HTERT RPE-1 (cell line): Measurements from ENCODE around the gene KRT85.
"Not testable (repeated sequence)": the region's sequence is repeated elsewhere in the genome, so short reads cannot be mapped to it uniquely, and the experiment has no call there.

ENCODE experiments used
- in situ Hi-C: fragments of 300-500 bp; cut with MboI; formaldehyde crosslinking; loops from 4 replicates; pipeline ENCODE4 v1.14.3; 2020; ENCODE audit warnings: low sequenced_read_pairs

KRT85 gene

DNA sequence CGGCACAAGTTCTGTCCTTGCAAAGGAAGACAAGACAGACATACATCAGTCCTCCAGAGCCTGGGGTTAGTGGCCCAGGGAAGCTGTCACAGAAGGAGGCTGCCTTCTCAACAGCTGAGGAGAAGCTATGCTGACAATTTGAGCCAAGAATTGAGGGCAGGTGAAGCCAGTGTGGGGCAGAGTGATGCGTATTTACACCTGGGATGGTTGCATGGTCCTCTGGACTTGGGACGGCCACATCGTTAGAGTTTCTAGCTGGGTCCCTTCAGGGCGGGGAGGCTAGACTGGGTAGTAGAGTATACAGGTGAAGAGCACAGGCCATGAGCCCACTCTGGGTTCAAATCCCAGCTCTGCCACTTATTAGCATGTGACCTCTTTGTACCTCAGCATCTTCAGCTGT is 16.5 kb downstream of the KRT85 start:
- in situ Hi-C loops: no loop called here

DNA sequence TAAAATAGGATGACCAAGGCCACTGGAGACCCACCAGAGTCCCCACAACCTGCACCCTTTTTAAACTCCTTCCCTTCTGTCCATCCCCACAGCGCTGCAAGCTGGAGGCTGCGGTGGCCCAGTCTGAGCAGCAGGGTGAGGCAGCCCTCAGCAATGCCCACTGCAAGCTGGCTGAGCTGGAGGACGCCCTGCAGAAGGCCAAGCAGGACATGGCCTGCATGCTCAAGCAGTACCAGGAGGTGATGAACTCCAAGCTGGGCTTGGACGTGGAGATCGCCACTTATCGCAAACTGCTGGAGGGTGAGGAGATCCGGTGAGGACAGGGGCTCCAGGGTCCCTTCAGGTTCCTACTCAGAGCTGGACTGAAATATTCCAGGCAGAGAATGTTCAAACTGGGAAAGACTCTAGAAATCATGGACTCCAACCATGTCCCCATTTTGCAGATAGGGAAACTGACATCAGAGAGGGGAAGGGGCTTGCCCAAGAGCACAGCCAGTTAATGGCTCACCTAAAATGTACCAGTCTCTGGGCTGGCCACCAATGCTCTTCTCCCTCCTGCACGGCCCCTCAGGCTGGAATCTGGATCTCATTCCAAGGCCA is 17.2 kb downstream of the KRT85 start:
- in situ Hi-C loops: no loop called here

DNA sequence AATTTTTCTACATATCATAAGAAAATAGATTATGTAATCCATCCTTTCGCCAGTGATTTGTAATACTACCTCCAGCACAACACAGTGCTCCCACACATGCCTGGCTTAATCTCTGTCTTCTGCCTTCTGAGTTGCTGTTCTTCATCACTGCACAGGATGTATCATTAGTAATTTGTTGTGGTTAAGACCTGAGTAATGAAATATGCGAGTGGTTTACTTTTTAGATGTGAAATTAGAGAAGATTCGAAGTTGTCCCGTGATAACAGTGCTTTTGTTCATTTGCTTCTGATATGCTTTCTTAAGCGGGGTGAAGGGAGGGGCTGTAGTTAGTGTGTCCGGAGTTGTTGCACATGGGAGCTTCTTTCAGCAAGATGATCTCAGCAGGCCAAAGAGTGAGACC is 18.1 kb downstream of the KRT85 start:
- in situ Hi-C loops: no loop called here

DNA sequence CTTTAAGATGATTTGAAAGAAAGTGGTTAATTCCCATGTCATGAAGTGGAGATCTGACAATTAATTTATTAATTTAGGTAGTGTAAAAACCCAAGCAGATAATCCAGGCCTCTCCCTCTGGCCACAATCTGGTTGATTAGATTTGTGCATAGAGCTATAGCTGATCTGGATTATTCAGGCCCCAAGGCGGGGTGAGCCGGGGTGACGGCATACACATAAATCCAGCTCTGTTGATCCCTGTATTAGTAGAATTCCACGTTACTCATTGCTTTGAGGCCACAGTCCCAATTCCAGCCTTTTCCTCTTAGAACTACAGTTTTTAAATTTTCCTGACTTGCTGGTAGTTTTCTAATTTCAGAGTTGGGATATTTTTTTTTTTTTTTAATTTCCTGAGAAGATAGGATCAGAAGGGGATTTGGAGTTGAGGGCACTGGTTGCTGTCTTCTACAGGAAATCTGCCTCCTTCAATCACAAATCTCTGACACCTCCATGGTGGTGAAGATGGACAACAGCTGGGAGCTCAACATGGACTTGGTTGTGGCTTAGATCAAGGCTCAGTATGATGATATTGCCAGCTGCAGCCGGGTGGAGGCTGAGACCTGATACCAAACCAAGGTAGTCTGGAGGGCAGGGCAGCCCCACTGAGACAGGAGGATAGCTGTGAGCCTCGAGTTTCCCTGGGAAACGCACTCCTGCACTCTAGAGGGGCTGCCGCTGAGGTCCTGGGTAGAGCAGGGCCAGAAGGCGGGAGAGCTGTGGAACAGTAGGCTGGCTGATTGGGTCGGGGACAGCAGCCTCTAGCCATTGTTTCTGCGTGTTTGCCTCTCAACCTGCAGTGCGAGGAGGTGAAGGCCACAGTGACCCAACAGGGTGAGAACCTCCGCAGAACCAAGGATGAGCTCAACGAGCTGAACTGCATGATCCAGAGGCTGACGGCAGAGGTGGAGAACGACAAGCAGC is 19.4 kb downstream of the KRT85 start:
- in situ Hi-C loops: no loop called here

DNA sequence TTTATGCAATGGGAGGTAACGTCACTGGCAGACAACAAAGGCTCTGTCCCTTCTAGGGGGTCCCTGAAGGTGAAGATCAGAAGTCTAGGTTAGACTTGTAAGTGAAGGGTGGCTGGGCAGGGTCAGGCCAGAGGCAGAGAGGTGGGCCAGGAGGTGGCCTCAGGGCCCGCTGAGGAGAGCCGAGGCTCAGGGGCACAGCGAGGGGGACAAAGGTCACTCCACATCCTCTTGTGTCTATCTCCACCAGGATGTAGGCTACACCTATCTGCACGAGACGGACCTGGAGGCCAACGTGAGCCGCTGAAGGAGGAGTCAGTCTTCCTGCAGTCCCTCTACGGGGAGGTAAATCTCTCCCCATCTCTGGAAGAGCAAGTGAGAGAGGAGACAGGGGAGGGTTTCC is 20.3 kb downstream of the KRT85 start:
- in situ Hi-C loops: no loop called here

DNA sequence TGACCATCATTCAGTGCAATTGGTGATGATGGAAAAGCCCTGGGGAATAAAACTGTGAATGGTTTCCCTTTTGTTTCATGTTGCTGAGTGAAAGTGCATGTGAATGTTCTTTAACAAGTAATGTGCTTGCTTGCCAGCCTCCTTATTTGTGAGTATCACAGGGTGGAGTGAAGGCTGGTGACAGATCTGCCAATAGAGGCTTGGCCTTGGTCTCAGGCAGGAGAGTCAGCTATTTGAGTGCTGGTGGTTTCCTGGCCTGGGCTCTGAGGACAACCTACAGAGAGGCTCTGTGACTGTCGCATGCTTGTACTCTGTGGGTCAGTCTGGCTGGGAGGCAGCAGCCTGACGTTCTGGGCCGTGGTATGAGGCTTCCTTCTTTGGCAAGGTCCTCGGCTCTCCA is 20.7 kb downstream of the KRT85 start:
- in situ Hi-C loops: no loop called here

DNA sequence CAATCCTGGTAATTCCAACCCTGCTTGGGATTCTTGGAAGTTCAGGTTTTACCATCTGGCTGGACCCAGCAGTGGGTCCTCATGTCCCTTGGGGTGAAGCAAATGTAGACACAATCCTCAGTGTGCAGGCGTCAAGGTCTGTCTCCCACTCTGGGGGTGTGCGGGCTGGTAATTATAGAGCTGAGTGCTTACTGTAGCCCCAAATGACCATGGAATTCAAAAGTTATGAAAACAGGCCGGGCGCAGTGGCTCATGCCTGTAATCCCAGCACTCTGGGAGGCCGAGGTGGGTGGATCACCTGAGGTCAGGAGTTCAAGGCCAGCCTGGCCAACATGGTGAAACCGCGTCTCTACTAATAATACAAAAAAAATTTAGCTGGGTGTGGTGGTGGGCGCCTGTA is 22.2 kb downstream of the KRT85 start:
- in situ Hi-C loops: not testable (repeated sequence)

DNA sequence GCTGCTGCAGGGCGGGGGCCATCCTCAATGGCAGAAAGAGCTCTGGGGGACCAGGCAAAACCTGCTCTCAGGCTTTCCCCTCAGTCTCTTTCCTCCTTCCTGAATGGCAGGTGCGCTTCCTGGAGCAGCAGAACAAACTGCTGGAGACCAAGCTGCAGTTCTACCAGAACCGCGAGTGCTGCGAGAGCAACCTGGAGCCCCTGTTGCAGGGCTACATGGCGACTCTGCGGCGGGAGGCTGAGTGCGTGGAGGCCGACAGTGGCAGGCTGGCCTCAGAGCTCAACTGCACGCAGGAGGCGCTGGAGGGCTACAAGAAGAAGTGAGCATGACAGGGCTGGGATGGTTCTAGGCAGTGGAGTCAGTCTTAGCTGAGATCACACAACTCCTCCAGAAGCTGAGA is 23.2 kb downstream of the KRT85 start:
- in situ Hi-C loops: no loop called here

DNA sequence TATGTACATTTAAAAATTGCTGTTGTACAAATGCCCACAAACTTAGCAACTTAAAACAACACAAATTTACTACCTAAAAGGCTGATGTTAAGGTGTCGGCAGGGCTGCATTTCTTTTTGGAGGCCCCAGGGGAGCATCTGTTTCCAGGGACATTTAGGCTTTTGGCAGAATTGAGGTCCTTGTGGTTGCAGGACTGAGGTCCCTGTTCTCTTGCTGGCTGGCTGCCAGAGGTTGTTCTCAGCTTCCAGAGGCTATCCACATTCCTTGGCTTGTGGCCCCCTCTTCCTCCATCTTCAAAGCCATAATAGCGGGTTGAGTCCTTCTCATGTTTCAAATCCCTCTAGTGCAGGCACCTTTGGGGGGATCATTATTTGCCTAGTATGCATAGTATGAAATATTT is 23.7 kb downstream of the KRT85 start:
- in situ Hi-C loops: no loop called here

DNA sequence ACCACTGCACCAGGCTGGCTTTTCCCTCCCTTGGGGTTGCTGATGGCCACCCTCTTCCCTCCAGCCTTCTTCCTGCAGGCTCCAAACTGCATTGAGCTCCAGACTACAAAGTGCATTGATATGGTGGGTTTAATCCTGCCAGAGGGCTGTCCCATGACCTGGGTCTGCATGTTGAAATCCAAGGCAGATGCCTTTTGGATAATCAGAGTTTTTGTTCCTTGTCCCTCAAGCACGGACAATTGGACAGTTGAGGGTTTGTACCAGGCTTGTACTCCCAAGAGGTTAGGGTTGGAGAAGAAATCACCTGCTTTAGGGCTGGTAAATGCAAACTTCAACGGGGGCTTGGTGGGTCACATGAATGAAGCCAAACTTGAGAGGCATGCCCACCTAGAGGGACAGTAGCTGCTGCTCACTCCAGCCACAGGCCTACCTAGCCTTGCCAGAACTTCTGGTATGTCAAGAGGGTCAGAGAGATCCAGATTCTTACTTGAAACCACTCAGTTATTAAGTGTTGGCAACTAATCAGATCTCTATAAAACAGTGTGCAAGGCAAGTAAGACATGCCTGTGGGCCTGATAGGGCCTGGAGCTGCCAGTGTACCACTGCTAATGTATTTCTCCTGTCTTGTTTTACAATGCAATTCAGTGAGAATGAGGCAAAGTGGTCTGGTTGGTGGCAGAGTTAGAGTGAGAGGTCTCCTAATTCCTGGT is 24.3 kb downstream of the KRT85 start:
- in situ Hi-C loops: no loop called here

DNA sequence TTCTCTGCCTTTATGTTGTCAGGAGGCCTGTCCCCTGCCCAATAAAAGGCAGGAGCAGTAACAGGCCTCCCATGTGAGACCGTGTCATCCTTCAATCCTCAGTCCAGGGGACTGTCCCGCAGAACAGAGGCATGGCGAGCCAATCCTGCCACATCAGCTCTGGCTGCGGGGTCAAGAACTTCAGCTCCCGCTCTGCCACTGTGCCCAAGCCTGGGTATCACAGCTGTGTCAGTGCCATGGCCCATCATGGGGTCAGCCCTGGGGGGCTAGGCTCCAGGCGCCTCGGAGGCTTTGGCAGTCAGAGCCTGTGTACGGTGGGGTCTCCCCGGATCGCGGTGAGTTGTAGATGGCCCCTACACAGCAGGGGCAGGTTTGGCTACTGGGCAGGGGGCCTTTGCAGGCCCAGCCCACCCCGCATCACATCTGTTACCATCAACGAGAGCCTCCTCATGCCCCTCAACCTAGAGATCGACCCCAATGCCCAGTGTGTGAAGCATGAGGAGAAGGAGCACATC is 26.2 kb downstream of the KRT85 start:
- in situ Hi-C loops: no loop called here

DNA sequence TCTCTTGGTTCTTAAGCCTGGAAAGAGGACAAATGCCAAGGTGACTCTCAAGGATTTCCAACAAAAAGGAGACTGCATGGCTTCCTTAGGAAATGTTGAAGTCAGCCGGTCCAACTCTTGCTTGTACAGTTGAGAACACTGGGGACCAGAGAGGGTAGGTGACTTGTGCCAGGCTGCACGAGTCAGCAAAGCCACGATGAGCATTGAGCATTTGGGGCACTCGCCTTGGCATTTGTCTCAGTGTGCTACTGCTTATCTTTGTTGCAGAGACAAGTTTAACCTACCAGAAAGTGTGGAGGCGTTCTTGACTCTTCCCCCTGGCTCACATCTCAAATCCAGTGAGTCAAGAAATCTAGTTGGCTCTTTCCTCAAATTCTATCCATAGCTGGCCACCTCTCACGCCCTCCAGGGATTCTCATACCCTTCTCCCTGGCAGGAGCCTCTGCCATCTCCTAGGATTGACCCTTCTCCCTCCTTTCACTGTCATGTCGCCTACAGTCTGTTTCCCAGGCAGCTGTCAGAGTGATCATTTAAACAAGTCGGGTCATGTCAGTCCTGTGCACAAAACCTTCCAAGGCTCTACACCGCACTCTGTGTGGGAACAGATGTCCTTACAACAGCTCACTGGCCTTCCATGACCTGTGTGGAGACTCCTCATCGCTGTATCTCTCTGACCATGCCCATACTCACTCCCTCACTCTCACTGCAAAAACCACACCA is 28.9 kb downstream of the KRT85 start:
- in situ Hi-C loops: no loop called here

DNA sequence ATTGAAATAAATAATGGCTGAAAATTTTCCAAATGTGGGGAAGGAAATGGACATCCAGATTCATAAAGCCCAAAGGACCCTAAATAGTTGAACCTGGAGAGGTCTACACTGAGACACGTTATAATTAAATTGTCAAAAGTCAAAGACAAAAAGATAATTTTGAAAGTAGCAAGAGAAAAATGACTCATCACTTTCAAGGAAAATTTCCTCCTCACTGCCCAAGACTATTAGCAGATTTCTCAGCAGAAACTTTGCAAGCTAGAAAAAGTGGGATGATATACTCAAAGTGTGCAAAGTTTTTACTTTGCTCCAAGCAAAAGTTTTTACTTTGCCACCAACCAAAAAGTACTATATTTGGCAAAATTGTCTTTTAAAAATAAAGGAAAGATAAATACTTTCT is 30.2 kb downstream of the KRT85 start:
- in situ Hi-C loops: no loop called here

DNA sequence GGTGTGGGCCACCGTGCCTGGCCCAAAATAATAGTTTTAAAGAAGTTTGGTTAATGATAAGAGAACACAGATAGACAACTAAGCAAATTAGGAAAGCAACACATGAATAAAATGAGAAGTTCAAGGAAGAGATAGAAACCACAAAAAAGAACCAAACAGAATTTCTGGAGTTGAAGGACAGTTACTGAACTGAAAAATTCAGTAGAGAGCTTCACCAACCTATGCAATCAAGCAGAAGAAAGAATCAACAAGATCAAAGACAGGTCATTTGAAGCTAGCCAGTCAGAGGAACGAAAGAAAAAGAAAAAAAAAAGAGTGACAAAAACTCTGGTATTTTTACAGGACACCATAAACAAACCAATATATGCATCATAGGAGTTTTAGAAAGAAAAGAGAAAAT is 30.6 kb downstream of the KRT85 start:
- in situ Hi-C loops: no loop called here

DNA sequence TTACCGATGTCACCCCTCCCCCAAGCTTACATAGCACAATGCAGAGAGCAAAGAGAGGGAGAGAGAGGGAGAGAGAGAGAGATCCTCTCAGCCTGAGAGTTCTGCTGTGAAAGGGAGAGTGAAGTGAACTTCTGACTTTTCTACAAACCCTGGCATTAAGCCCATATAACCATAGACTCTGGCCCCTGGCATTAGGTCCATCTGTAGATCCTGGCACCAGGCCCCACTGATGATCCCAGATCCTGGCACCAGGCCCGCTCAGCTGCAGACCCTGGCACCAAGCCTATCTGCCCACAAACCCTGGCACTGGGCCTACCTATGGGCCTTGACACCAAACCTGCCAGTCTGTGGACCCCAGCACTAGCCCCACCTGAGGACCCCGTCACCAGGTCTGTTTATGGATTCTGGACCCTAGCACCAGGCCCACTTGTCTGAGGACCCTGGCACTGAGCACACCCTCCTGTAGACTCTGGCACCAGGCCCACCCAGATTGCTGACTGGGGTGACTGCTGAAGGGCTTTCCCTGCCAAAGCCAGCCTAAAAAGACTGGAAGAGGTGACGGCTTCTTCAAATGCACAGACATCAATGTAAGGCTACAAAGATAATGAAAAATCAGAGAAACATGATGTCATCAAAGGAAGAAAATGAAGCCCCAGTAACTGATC is 31.6 kb downstream of the KRT85 start:
- in situ Hi-C loops: no loop called here

DNA sequence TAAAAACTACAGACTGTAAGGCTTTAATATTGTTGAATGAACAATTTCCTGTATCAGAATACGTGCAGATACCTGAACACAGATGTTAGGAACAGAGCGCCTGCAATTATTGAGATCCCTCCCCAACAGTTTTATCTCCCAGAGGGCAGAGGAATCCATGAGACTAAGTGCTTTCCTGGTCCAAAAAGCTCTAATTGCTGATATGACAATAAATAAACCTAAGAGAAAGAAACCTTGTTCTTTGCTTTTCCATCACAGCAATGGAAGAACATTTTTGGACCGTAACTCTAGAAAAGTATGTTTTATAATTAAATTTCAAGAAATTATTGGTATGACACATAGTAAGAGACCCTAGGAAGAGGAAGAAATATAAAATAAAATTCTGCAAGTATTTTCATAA is 33.1 kb downstream of the KRT85 start:
- in situ Hi-C loops: no loop called here

DNA sequence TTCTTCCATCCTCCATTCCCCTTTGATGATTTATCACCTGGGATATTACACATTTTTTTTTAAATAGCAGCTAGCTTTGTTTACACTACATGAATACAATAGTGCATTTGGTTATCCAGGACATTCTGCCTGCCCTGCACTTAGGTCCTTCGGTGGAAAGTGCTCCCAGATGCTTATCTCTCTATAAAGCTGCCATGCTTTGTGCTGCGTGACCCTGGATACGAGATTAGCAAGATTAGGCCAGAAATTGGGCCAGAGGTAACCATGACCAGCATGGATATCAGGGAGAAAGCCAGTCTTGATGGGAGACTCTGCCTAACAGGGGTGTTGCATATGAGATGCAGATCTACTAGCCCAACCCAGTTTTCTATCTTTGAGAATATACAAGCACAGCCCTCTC is 34.0 kb downstream of the KRT85 start:
- in situ Hi-C loops: no loop called here

DNA sequence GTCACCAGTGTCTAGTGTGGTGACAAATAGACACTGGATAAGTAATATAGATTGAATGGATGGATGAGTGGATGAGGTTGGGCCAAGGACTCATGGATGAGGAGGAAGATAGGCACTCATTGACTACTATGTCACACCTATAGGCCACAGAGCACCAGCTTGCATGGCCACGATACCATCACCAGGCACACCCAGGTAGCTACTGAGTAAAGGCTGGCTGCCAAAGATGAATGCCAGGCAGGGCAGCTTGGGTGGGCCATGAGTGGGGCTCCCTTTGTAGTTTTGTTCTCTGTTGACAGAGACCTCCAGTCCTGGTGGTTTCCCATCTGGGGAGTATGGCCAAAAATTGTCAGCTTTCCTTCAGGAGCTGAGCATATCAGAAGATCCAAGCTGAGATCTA is 34.9 kb downstream of the KRT85 start:
- in situ Hi-C loops: no loop called here

DNA sequence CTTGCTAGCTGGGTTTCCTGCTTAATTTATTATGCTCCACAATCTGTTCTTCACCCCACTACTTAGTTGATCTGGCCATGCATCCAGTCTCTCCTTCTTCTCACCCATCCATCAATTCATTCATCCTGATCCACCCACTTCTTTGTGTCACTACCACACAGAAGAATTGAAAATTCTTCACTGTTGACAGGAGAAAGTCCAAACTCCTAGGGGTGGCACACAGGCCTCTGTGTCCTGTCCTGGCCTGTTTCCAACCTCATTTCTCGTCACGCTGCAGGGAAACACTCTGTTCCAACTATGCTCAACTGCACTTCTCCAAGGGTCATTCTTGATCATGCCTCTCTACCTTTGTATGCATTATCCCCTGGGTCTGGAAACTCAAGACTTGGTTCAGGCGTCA is 35.4 kb downstream of the KRT85 start:
- in situ Hi-C loops: no loop called here

DNA sequence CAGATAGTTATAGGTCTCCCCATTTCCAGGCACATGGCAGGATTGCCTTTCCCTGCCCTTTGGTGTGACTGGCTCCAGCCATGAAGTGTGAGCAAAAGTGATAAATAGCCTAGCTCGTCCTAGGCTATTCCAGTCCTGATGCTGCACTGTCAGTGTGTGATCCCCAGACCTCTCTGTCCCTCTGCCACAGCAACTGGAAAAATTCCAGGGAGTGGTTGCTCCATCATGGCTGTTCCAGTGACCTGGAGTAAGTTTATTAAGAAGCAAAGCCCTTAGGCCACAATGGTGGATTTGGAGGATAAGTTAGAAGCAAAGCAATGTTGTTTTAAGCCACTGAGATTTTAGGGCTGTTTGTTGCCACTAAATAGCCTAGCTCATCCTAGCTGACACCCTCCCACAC is 36.2 kb downstream of the KRT85 start:
- in situ Hi-C loops: no loop called here
